ENCODE data around the gene TMED10. TPM values are rescaled to one million over a fixed set of nuclear protein-coding genes. Genes with fewer than 3 reads are reported as not detected.

TMED10 gene
- total RNA-seq, 1 donor, result 306 TPM

GRCh38 chr14:75201087-75201486 lies 24.7 kb upstream of the TMED10 start:
- Histone ChIP-seq H3K4me1 (ENCODE audit: insufficient read depth, low read length) (peaks cover 11% of the 10 kb centered on the region), H3K27ac (ENCODE audit: low read depth, low read length) (no peak overlapping the region), H3K27me3 (ENCODE audit: insufficient read depth, low read length) (no peaks in the 10 kb centered on the region), H3K4me2 (ENCODE audit: insufficient read depth, low read length) (no peak overlapping the region), H3K36me3 (ENCODE audit: insufficient read depth, low read length) (no peaks in the 10 kb centered on the region), H3K79me2 (ENCODE audit: insufficient read depth, low read length) (no peaks in the 10 kb centered on the region), H4K20me1 (ENCODE audit: insufficient read depth, low read length) (no peaks in the 10 kb centered on the region), H2AFZ (ENCODE audit: low read length) (no peak overlapping the region), H3K4me3 (ENCODE audit: insufficient read depth, low read length) (no peak overlapping the region), H3K9me3 (ENCODE audit: low read depth, low read length) (no peaks in the 10 kb centered on the region)
- no peak for TF ChIP-seq CTCF (IDR thresholded peaks at IDR 0.05; ENCODE audit: extremely low read depth, low read depth, low read length)
- peak; percentile 11 for DNase-seq (ENCODE audit: insufficient read length, low spot score, missing footprints)

- H2AFZ ChIP-seq (ENCODE audit: low read length), result no peak overlapping the region
- no peaks in the 10 kb centered on the region for H3K79me2 ChIP-seq (ENCODE audit: insufficient read depth, low read length)
- no peaks in the 10 kb centered on the region for H3K36me3 ChIP-seq (ENCODE audit: insufficient read depth, low read length)
- peaks cover 7% of the 10 kb centered on the region for H3K4me1 ChIP-seq (ENCODE audit: insufficient read depth, low read length)
- no peak overlapping the region for H3K27ac ChIP-seq (ENCODE audit: low read depth, low read length)
- no peak overlapping the region for H3K4me3 ChIP-seq (ENCODE audit: insufficient read depth, low read length)
- H3K9me3 ChIP-seq (ENCODE audit: low read depth, low read length), result no peaks in the 10 kb centered on the region
- no peak for DNase-seq (ENCODE audit: insufficient read length, low spot score, missing footprints)
- no peak for TF ChIP-seq CTCF (IDR thresholded peaks at IDR 0.05; ENCODE audit: extremely low read depth, low read depth, low read length)
- no peak overlapping the region for H3K4me2 ChIP-seq (ENCODE audit: insufficient read depth, low read length)
- no peaks in the 10 kb centered on the region for H3K27me3 ChIP-seq (ENCODE audit: insufficient read depth, low read length)
- no peaks in the 10 kb centered on the region for H4K20me1 ChIP-seq (ENCODE audit: insufficient read depth, low read length)
These were observed 24.0 kb upstream of the TMED10 start for GRCh38 chr14:75200451-75200850.

GRCh38 chr14:75198291-75198933 lies 22.0 kb upstream of the TMED10 start:
- H3K4me2 ChIP-seq (ENCODE audit: insufficient read depth, low read length), result no peak overlapping the region
- no peak overlapping the region for H3K4me3 ChIP-seq (ENCODE audit: insufficient read depth, low read length)
- no peak overlapping the region for H3K27ac ChIP-seq (ENCODE audit: low read depth, low read length)
- H3K9me3 ChIP-seq (ENCODE audit: low read depth, low read length), result no peaks in the 10 kb centered on the region
- H3K79me2 ChIP-seq (ENCODE audit: insufficient read depth, low read length), result no peaks in the 10 kb centered on the region
- DNase-seq (ENCODE audit: insufficient read length, low spot score, missing footprints), result no peak
- no peaks in the 10 kb centered on the region for H3K36me3 ChIP-seq (ENCODE audit: insufficient read depth, low read length)
- no peaks in the 10 kb centered on the region for H3K27me3 ChIP-seq (ENCODE audit: insufficient read depth, low read length)
- TF ChIP-seq CTCF (IDR thresholded peaks at IDR 0.05; ENCODE audit: extremely low read depth, low read depth, low read length), result no peak
- H3K4me1 ChIP-seq (ENCODE audit: insufficient read depth, low read length), result peaks cover 6% of the 10 kb centered on the region
- H2AFZ ChIP-seq (ENCODE audit: low read length), result peak overlapping the region; percentile 44
- no peaks in the 10 kb centered on the region for H4K20me1 ChIP-seq (ENCODE audit: insufficient read depth, low read length)

GRCh38 chr14:75197338-75197737 lies 20.9 kb upstream of the TMED10 start:
- H3K4me2 ChIP-seq (ENCODE audit: insufficient read depth, low read length), result no peak overlapping the region
- no peak overlapping the region for H3K4me3 ChIP-seq (ENCODE audit: insufficient read depth, low read length)
- no peaks in the 10 kb centered on the region for H3K79me2 ChIP-seq (ENCODE audit: insufficient read depth, low read length)
- no peak for TF ChIP-seq CTCF (IDR thresholded peaks at IDR 0.05; ENCODE audit: extremely low read depth, low read depth, low read length)
- DNase-seq (ENCODE audit: insufficient read length, low spot score, missing footprints), result no peak
- H3K27me3 ChIP-seq (ENCODE audit: insufficient read depth, low read length), result no peaks in the 10 kb centered on the region
- no peaks in the 10 kb centered on the region for H3K9me3 ChIP-seq (ENCODE audit: low read depth, low read length)
- H3K4me1 ChIP-seq (ENCODE audit: insufficient read depth, low read length), result peaks cover 6% of the 10 kb centered on the region
- no peak overlapping the region for H2AFZ ChIP-seq (ENCODE audit: low read length)
- no peak overlapping the region for H3K27ac ChIP-seq (ENCODE audit: low read depth, low read length)
- H4K20me1 ChIP-seq (ENCODE audit: insufficient read depth, low read length), result no peaks in the 10 kb centered on the region
- H3K36me3 ChIP-seq (ENCODE audit: insufficient read depth, low read length), result no peaks in the 10 kb centered on the region

All from osteoblast (primary cell).